ENCODE data around the gene ALDH16A1.

ALDH16A1 gene

GRCh38 chr19:49488863-49489537 is 36.0 kb downstream of the ALDH16A1 start:
- DNase-seq (ENCODE audit: low read depth): no peak

GRCh38 chr19:49489601-49490167 is 36.7 kb downstream of the ALDH16A1 start:
- no peak for DNase-seq (ENCODE audit: low read depth)

- DNase-seq (ENCODE audit: low read depth): no peak
These were observed 37.4 kb downstream of the ALDH16A1 start for GRCh38 chr19:49490287-49491029.

- no peak for DNase-seq (ENCODE audit: low read depth)
These were observed 38.2 kb downstream of the ALDH16A1 start for GRCh38 chr19:49491030-49491803.

- DNase-seq (ENCODE audit: low read depth): no peak
These were observed 39.0 kb downstream of the ALDH16A1 start for GRCh38 chr19:49491804-49492572.

GRCh38 chr19:49492573-49493405 is 39.8 kb downstream of the ALDH16A1 start:
- DNase-seq (ENCODE audit: low read depth): no peak

- no peak for DNase-seq (ENCODE audit: low read depth)
These were observed 43.6 kb downstream of the ALDH16A1 start for GRCh38 chr19:49496574-49497008.

- DNase-seq (ENCODE audit: low read depth): peak; percentile 41
These were observed 44.2 kb downstream of the ALDH16A1 start for GRCh38 chr19:49497047-49497788.

GRCh38 chr19:49497789-49498103 is 44.7 kb downstream of the ALDH16A1 start:
- no peak for DNase-seq (ENCODE audit: low read depth)

- no peak for DNase-seq (ENCODE audit: low read depth)
These were observed 45.5 kb downstream of the ALDH16A1 start for GRCh38 chr19:49498475-49498874.

- no peak for DNase-seq (ENCODE audit: low read depth)
These were observed 46.1 kb downstream of the ALDH16A1 start for GRCh38 chr19:49499030-49499670.

GRCh38 chr19:49502866-49503581 is 50.0 kb downstream of the ALDH16A1 start:
- no peak for DNase-seq (ENCODE audit: low read depth)

- DNase-seq (ENCODE audit: low read depth): no peak
These were observed 50.5 kb downstream of the ALDH16A1 start for GRCh38 chr19:49503582-49503962.

GRCh38 chr19:49506575-49507105 is 53.6 kb downstream of the ALDH16A1 start:
- DNase-seq (ENCODE audit: low read depth): peak; percentile 72

- no peak for DNase-seq (ENCODE audit: low read depth)
These were observed 54.9 kb downstream of the ALDH16A1 start for GRCh38 chr19:49507803-49508494.

- no peak for DNase-seq (ENCODE audit: low read depth)
These were observed 60.1 kb downstream of the ALDH16A1 start for GRCh38 chr19:49512970-49513745.

- no peak for DNase-seq (ENCODE audit: low read depth)
These were observed 60.7 kb downstream of the ALDH16A1 start for GRCh38 chr19:49513746-49514118.

All from activated gamma-delta T cell treated with anti-CD3 and anti-CD28 coated beads, Interleukin-2, amount 50 U/mL, for 16 hours (primary cell).